G401.6 (cell line): ENCODE results near the gene MEF2C.

ENCODE experiments used
- FAIRE-seq: peaks from 2 replicates; lab custom pipeline; 2012; peaks lifted over from hg19 to GRCh38; lab: Jason Lieb, UNC

The MEF2C gene

GRCh38 chr5:88713818-88714217 lies 169.2 kb downstream of the MEF2C start:
- FAIRE-seq: no peak

- no peak for FAIRE-seq
Measured at GRCh38 chr5:88708682-88709398, 174.1 kb downstream of the MEF2C start.

- FAIRE-seq: no peak
Measured at GRCh38 chr5:88708021-88708420, 175.0 kb downstream of the MEF2C start.

GRCh38 chr5:88707216-88707965 lies 175.6 kb downstream of the MEF2C start:
- no peak for FAIRE-seq

- FAIRE-seq: no peak
Measured at GRCh38 chr5:88702332-88702731, 180.7 kb downstream of the MEF2C start.

- FAIRE-seq: no peak
Measured at GRCh38 chr5:88700121-88700520, 182.9 kb downstream of the MEF2C start.

- no peak for FAIRE-seq
Measured at GRCh38 chr5:88698290-88698689, 184.7 kb downstream of the MEF2C start.

GRCh38 chr5:88696466-88696865 lies 186.5 kb downstream of the MEF2C start:
- FAIRE-seq: no peak

GRCh38 chr5:88695931-88696330 lies 187.1 kb downstream of the MEF2C start:
- FAIRE-seq: no peak

- FAIRE-seq: no peak
Measured at GRCh38 chr5:88695232-88695631, 187.8 kb downstream of the MEF2C start.

GRCh38 chr5:88694023-88694679 lies 188.8 kb downstream of the MEF2C start:
- FAIRE-seq: no peak

- FAIRE-seq: no peak
Measured at GRCh38 chr5:88693071-88693932, 189.7 kb downstream of the MEF2C start.

GRCh38 chr5:88691945-88692868 lies 190.8 kb downstream of the MEF2C start:
- FAIRE-seq: no peak

GRCh38 chr5:88691230-88691582 lies 191.8 kb downstream of the MEF2C start:
- no peak for FAIRE-seq

GRCh38 chr5:88690409-88691229 lies 192.4 kb downstream of the MEF2C start:
- FAIRE-seq: no peak

- FAIRE-seq: no peak
Measured at GRCh38 chr5:88689668-88690408, 193.1 kb downstream of the MEF2C start.

GRCh38 chr5:88688984-88689667 lies 193.9 kb downstream of the MEF2C start:
- FAIRE-seq: no peak

- FAIRE-seq: no peak
Measured at GRCh38 chr5:88688156-88688983, 194.6 kb downstream of the MEF2C start.
